ENCODE data around the gene IFNL1.

DNA sequence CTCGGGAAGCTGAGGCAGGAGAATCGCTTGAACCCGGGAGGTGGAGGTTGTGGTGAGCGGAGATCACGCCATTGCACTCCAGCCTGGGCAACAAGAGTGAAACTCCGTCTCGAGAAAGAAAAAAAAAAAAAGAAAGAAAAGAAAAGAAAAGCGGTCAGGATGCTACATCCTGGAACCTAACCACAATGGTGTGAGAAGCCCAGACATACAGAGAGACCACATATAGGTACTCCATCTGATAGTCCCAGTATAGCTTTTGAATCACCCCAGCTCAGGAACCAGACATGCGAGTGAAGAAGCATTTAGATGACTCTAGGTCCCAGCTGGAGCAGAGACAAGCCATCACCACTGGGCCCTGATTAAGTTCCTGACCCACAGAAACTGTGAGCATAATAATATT is 3.2 kb downstream of the IFNL1 start:
- TF ChIP-seq POLR2AphosphoS5 (IDR thresholded peaks at IDR 0.05; ENCODE audit: low read depth, low read length) = no peak
- TF ChIP-seq TAF1 (IDR thresholded peaks at IDR 0.05; ENCODE audit: borderline replicate concordance, low read depth, low read length) = no peak
